DND-41 (cell line): ENCODE measurements around the gene SRP68.

ENCODE experiments used
- ATAC-seq: fragments of 200-7000 bp; cut with Tn5 transposase; 3 replicates; pipeline ENCODE4 v1.9.1; 2021; ENCODE audit warnings: low read depth; ENCODE audit not compliant: insufficient read depth
- DNase-seq: peaks from one replicate; pipeline ENCODE4 v3.0.0-alpha.2; 2020
- H2AFZ ChIP-seq: 2 replicates; pipeline ENCODE4 v1.6.0; 2012; ENCODE audit warnings: low read depth, low read length
- H3K27ac ChIP-seq: 2 replicates; pipeline ENCODE4 v1.5.1; 2012; ENCODE audit warnings: low read length, inconsistent platforms
- H3K27me3 ChIP-seq: fragments of 200-600 bp; sonication (generic); 2 replicates; pipeline ENCODE4 v1.6.0; 2012; ENCODE audit warnings: low read length, mild to moderate bottlenecking, inconsistent platforms; ENCODE audit not compliant: insufficient read depth, poor library complexity
- H3K36me3 ChIP-seq: 2 replicates; pipeline ENCODE4 v1.5.1; 2012; ENCODE audit warnings: low read length, inconsistent platforms; ENCODE audit not compliant: insufficient read depth
- H3K4me1 ChIP-seq: 2 replicates; pipeline ENCODE4 v1.5.1; 2012; ENCODE audit warnings: mild to moderate bottlenecking, low read length; ENCODE audit not compliant: insufficient read depth
- H3K4me2 ChIP-seq: 2 replicates; pipeline ENCODE4 v1.6.0; 2012; ENCODE audit warnings: mild to moderate bottlenecking, moderate library complexity, low read length, inconsistent platforms; ENCODE audit not compliant: insufficient read depth
- H3K4me3 ChIP-seq, 2 experiments: fragments of 200-600 bp in 1 of 2; shearing (Covaris generic) in 1 of 2; 2 replicates each; pipeline ENCODE4 v1.5.1; 2012 to 2016; ENCODE audit warnings: inconsistent platforms in 2 of 2, low read length in 2 of 2, mild to moderate bottlenecking in 2 of 2, low read depth in 1 of 2, moderate library complexity in 1 of 2
- H3K79me2 ChIP-seq: 2 replicates; pipeline ENCODE4 v1.6.0; 2012; ENCODE audit warnings: low read length, inconsistent platforms; ENCODE audit not compliant: insufficient read depth
- H3K9ac ChIP-seq: 2 replicates; pipeline ENCODE4 v1.6.0; 2012; ENCODE audit warnings: low read depth, mild to moderate bottlenecking, inconsistent platforms, low read length, moderate library complexity
- H3K9me3 ChIP-seq: 2 replicates; pipeline ENCODE4 v1.5.1; 2012; ENCODE audit warnings: low read length, moderate library complexity, mild to moderate bottlenecking, inconsistent platforms; ENCODE audit not compliant: insufficient read depth, severe bottlenecking
- H4K20me1 ChIP-seq: 2 replicates; pipeline ENCODE4 v1.6.0; 2012; ENCODE audit warnings: low read length; ENCODE audit not compliant: insufficient read depth
- EZH2 ChIP-seq: IDR thresholded peaks from 3 replicates; pipeline ENCODE4 v1.6.1; 2012; ENCODE audit warnings: borderline replicate concordance, low read depth, mild to moderate bottlenecking, moderate library complexity, low read length, inconsistent platforms; ENCODE audit not compliant: severe bottlenecking
- TF ChIP-seq, protein P1 (sequence below): IDR thresholded peaks from 2 replicates; pipeline ENCODE4 v1.5.1; 2012; ENCODE audit warnings: borderline replicate concordance, low read length, moderate library complexity, mild to moderate bottlenecking; ENCODE audit not compliant: poor library complexity, severe bottlenecking; ENCODE audit errors: extremely low read depth

The SRP68 gene

DNA sequence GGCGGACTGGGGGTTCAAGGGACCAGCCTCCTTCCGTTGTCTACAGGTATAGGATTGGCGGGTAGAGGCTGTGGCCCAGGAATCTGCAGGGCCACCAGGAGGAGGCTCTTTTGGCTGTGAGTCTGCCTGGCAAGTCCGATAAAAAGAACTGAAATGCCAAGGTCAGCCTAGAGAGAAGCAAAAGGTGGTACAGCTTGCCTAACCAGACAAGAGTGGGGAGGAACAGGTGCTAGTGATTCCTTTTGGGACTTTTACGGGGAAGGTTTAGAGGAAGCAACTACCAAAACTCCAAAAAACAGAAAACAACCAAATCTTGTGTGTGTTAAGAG, 39.6 kb downstream of the SRP68 start:
- Histone ChIP-seq H3K9me3 (no peaks in the 10 kb centered on the region), H3K36me3 (no peaks in the 10 kb centered on the region), H3K27ac (no peak overlapping the region), H3K79me2 (no peaks in the 10 kb centered on the region), H3K27me3 (no peaks in the 10 kb centered on the region), H3K4me2 (no peak overlapping the region), H3K4me1 (peaks cover 27% of the 10 kb centered on the region), H4K20me1 (no peaks in the 10 kb centered on the region), H2AFZ (0 out of 2 replicates have a peak overlapping the region, but pooled peaks have one; percentile 3), H3K9ac (no peak overlapping the region), H3K4me3 (no peak overlapping the region)
- ATAC-seq (no peak), DNase-seq (no peak)
- no peak for TF ChIP-seq EZH2

DNA sequence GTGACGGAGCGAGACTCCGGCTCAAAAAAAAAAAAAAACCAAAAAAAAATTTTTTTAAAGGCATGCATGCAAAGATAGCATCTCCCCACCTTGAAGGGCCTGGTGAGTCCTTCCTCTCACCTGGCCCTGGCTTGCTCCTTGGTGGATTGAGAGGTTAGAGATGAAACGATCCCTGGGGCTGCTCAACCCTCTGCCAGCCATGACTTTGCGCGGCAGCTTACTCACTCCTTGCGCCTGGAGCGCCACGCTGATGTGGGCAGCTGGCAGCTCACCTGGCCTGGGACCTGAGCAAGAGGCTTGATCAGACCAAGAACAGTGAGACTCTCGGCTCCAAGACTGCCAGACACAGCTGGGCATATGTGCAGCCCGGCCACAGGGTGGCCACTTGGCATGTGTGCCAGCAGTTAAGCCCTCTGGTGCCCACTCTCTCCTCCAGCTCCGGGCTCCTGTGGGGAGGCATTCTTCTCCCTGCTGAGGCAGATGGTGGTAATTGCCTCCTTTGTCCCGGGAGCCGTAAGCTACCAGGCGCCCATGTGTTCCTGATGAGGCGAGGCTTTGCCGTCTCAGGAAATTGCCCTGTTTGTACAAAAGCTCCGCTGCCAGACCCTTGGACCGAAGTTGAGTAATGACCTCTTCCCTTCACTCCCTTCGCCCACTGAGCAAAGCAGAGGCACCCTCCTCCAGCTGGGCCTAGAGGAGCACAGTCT, 40.1 kb downstream of the SRP68 start:
- H3K27me3 ChIP-seq, result no peaks in the 10 kb centered on the region
- TF ChIP-seq, protein P1, sequence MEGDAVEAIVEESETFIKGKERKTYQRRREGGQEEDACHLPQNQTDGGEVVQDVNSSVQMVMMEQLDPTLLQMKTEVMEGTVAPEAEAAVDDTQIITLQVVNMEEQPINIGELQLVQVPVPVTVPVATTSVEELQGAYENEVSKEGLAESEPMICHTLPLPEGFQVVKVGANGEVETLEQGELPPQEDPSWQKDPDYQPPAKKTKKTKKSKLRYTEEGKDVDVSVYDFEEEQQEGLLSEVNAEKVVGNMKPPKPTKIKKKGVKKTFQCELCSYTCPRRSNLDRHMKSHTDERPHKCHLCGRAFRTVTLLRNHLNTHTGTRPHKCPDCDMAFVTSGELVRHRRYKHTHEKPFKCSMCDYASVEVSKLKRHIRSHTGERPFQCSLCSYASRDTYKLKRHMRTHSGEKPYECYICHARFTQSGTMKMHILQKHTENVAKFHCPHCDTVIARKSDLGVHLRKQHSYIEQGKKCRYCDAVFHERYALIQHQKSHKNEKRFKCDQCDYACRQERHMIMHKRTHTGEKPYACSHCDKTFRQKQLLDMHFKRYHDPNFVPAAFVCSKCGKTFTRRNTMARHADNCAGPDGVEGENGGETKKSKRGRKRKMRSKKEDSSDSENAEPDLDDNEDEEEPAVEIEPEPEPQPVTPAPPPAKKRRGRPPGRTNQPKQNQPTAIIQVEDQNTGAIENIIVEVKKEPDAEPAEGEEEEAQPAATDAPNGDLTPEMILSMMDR, result no peak
- no peak for TF ChIP-seq EZH2
- H3K4me1 ChIP-seq, result peaks cover 27% of the 10 kb centered on the region

DNA sequence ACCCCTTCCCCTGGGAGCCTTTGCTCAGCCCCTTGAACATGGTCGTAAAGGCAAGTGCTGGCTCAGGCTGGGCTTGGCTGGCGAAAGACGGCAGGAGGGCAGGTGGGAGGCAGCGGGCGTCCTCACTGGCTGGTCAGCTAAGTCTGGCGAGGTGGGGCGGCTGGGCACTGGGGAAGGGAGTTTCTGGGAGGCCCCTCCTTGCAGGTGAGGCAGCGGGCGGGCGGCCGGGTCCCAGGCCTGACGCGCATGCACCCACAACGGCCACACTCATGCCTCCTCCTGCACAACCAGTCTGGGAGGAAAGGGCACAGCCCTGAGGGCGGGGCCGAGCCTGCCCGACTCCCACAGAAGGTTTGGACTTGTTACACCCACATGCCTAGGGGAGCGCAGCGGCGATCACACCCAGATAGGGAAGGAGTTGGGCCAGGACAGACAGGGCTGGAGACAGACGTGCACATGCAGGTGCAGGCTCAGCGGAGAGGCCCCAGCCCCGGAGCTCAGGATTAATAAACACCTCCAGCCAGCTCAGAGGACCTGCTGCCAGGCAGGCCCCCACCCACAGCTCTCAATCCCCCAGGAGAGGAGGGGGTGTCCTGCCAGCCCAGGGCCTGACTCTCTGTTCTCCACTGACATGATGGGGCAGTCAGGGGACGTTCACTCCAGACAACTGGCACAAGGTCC, 45.0 kb downstream of the SRP68 start, which contains the start of gene EVPL:
TSS of gene EVPL (minus strand) at position 148 of the 681 bp plus-strand sequence. CDS start at position 40, 108 bp downstream.
- Histone ChIP-seq H2AFZ (no peak within 1 kb of the TSS), H3K9me3 (no peaks in the 10 kb centered on the region), H3K4me2 (no peak within 1 kb of the TSS), H3K9ac (no peak within 1 kb of the TSS), H3K36me3 (no peaks in the 10 kb centered on the region), H3K27ac (0 out of 2 replicates have a peak within 1 kb of the TSS, but pooled peaks have one; percentile 75), H3K4me1 (peaks cover 27% of the 10 kb centered on the region), H4K20me1 (no peaks in the 10 kb centered on the region), H3K27me3 (no peaks in the 10 kb centered on the region), H3K79me2 (no peaks in the 10 kb centered on the region), H3K4me3 (no peak within 1 kb of the TSS)
- TF ChIP-seq, protein P1, result no peak
- no peak for TF ChIP-seq EZH2
- no peak for ATAC-seq
- peak; percentile 30 for DNase-seq

More for the DNA sequence above, 40.1 kb downstream of the SRP68 start:
- Histone ChIP-seq H3K27ac (no peak overlapping the region), H2AFZ (0 out of 2 replicates have a peak overlapping the region, but pooled peaks have one; percentile 3), H3K9me3 (no peaks in the 10 kb centered on the region), H3K9ac (no peak overlapping the region), H3K79me2 (no peaks in the 10 kb centered on the region), H3K4me2 (no peak overlapping the region), H3K36me3 (no peaks in the 10 kb centered on the region), H4K20me1 (no peaks in the 10 kb centered on the region), H3K4me3 (no peak overlapping the region)
- DNase-seq, result no peak
- ATAC-seq, result no peak

DNA sequence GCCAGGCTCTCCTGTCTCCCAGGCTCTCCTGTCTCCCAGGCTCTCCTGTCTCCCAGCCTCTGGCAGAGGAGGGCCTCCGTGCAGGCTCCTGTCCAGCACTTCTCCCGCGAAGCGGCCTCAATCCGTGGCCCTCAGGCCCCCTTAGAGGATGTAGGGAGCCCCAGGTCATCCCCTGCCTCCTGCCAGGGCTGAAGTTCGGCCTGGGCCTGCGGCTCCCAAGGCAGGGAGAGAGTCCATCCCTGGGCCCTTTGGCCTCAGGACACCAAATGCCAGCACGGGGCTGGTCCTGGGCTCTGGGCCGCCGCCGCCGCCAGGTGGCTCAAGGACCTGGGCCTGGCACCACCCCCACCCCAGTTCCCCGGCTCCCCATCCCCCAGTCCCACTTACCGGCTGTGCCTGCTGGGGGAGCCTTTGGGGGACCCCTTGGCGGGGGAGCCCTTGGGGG, 45.6 kb downstream of the SRP68 start:
- H3K27ac ChIP-seq, result 0 out of 2 replicates have a peak overlapping the region, but pooled peaks have one; percentile 36
- ATAC-seq, result no peak
- DNase-seq, result no peak
- no peaks in the 10 kb centered on the region for H4K20me1 ChIP-seq
- H3K9me3 ChIP-seq, result no peaks in the 10 kb centered on the region
- no peak overlapping the region for H2AFZ ChIP-seq
- H3K9ac ChIP-seq, result no peak overlapping the region
- H3K4me1 ChIP-seq, result peaks cover 27% of the 10 kb centered on the region
- no peaks in the 10 kb centered on the region for H3K36me3 ChIP-seq
- H3K79me2 ChIP-seq, result no peaks in the 10 kb centered on the region
- no peak overlapping the region for H3K4me2 ChIP-seq
- H3K4me3 ChIP-seq, result no peak overlapping the region
- H3K27me3 ChIP-seq, result no peaks in the 10 kb centered on the region
- TF ChIP-seq, protein P1, result no peak
- TF ChIP-seq EZH2, result no peak
